Limb (tissue), 2 donors: ENCODE data around the gene LGI4.
"Not testable (repeated sequence)": the region's sequence is repeated elsewhere in the genome, so short reads cannot be mapped to it uniquely, and the experiment has no call there.

Experiments used
- DNase-seq, 2 donors: peaks; one replicate each; pipeline ENCODE4 v3.0.0-alpha.2; 2016; ENCODE audit errors: extremely low spot score in 2 of 2

LGI4 gene

DNA sequence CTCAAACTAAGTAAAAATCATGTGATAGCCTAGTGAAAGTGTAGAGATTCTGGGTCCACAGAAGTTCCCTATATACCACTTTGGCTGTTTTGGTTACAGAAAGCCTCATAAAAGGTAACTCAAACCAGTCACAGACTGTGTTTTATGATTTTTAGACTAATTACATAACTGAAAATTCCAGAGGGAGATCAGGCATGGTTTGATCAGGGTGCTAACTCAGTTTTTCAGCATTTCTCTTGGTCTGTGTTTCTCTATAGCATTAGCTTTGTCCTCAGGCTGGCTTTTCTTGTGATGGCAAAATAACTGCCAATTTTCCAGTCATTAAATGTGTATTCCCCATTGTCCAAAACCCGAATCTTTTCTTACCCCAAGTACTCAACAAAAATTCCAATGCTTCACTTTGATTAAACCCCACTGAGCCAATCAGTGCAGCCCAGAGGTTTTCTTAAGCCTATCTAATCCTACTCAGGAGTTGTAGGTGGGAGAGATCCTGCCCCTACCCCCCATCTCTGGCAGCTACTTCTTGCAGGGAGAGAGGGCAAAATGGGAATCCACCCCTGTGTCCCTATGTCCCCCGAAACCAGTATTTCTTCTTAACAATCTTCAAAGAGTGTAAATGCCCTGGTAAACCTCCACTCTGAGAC lies 27.8 kb downstream of the LGI4 start:
- no peak for DNase-seq

GRCh38 chr19:35106291-35106583 lies 28.6 kb downstream of the LGI4 start:
- DNase-seq, result no peak

DNA sequence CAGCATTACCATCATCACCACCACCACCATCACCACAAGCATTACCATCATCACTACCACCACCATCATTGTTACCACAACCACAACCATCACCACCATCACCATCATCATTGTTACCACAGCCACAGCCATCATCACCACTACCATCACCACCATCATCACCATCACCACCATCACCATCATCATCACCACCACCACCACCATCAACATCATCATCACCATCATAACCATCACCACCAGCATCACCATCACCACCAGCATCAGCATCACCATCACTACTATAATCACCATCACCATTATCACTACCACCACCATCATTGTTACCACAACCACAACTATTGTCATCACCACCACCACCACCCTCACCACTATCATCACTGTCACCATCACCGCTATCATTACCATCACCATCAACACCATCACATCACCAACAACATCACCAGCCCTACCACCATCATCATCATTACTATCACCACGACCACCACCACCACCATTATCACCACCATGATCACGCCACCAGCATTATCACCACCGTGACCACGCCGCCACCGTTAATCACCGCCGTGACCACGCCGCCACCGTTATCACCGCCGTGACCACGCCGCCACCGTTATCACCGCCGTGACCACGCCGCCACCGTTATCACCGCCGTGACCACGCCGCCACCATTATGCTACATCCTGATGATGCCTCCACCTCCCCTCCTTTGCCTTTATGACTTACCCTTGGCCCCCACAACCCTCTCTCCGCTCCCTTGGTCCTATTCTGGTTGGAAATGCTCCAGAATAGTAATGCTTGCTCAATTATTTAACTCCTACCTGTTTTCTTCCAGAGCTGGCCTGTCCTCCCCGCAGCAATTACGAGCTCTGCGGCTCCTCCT lies 29.2 kb downstream of the LGI4 start:
- DNase-seq, result no peak

DNA sequence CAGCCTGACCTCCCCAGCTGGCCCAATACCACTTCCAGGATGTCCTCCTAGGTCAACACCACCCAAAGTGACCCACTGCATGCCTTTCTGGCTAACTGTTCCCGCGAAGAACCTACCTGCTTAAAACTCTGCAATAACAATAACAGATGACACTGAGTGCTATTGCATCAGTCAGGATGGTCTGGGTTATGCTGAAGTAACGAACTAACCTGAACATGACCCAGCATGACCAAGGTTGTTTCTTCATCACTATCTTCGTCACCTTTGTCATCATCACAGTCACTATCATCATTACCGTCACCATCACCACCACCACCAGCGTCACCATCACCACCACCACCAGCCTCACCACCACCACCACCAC lies 29.8 kb downstream of the LGI4 start:
- no peak for DNase-seq

GRCh38 chr19:35104361-35104760 lies 30.5 kb downstream of the LGI4 start:
- no peak for DNase-seq

GRCh38 chr19:35103614-35104013 lies 31.2 kb downstream of the LGI4 start:
- not testable (repeated sequence) for DNase-seq

DNA sequence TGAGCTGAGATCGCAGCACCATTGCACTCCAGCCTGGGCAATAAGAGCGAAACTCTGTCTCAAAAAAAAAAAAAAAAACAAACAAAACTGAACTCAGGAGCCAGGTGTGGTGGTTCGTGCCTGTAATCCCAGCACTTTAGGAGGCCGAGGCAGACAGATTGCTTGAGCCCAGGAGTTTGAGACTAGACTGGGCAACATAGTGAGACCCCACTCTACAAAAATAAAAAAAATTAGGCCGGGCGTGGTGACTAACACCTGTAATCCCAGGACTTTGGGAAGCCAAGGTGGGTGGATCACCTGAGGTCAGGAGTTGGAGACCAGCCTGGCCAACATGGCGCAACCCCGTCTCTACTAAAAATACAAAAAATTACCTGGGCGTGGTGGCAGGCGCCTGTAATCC lies 32.9 kb downstream of the LGI4 start:
- not testable (repeated sequence) for DNase-seq

GRCh38 chr19:35100588-35101533 lies 34.0 kb downstream of the LGI4 start:
- no peak for DNase-seq

DNA sequence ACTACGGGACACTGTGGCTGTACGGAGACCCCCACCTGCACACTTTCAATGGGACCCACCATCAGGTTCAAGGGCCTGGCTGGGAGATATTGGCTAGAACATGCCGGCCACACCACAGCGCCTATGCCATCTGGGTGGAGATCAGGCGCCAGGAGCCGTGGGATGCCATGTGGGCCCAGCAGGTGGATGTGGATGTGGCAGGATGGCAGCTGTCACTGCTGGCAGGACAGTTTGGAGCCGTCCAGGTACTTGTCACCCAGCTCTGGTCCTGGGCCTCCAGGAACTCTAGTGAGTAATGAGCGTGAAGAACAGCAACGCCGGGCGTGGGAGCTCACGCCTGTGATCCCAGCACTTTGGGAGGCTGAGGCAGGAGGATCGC lies 35.0 kb downstream of the LGI4 start:
- no peak for DNase-seq

GRCh38 chr19:35099155-35099896 lies 35.5 kb downstream of the LGI4 start:
- no peak for DNase-seq

DNA sequence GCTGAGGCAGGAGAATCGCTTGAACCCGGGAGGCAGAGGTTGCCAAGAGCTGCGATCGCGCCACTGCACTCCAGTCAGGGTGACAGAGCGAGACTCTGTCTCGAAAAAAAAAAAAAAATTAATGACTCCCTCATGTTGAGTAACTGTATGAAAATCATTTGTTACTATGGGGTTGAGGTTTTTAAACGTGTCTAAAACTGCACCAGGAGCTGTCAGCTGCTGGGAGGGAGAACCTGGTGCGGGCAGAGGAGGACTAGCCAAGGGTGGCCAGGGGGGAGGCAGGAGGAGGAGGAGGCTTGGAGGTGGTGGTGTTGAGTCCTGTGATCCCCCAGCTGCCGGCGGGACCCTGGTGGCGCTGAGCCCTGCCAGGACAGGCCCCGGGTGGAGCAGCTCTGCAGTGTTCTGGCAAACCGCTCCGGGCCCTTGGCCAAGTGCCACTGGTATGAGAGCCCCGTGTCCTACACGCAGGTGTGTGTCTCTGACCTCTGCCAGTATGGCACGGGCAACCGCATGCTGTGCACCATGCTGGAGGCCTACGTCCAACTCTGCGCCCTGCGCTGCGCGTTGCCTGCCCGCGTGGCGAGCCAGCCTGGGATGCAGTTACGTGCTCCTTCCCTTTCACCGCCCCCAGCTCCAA lies 36.3 kb downstream of the LGI4 start:
- DNase-seq, result no peak

DNA sequence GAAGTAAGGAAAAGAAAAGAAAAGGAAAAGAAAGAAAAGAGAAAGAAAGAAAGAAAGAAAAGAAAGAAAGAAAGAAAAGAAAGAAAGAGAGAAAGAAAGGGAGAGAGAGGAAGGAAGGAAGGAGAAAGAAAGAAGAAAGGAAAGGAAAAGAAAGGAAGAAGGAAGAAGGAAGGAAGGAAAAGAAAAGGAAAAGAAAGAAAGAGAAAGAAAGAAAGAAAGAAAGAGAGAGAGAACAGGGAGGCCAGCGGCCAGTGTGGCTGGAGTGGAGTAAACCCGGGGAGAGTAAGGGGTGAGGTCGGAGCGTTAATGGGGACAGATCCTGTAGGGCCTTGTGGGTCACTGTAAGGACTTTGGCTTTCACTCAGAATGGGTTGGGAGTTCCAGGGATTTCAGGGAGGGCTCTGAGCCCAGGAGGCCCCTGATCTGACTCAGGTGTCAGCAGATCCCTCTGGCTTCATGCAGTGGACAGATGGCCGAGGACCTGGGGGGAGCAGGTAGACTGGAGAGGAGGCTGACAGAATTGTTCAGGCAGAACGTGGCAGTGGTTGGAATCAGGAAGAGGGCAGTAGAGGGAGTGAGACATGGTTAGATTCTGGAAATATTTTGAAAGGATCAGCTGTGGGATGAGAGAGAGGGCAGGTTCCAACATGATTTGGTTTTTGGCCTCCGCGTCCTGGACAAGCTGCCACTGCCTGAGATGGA lies 39.0 kb downstream of the LGI4 start:
- no peak for DNase-seq

DNA sequence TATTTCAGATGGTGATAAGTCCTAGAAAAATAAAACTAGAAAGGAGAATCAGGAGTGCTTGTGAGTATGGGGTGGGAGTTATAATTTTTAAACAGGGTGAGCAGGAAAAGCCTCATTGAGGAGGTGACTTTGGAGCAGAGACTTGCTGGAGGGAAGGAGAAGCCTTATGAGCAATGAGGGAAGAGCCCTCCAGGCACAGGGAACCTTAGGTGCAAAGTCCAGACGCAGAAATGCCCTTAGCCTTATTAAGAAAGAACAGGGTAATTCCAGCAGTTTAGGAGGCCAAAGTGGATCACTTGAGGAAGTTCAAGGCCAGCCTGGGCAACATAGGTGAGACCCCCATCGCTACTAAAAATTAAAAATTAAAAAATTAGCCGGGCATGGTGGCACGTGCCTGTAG lies 40.2 kb downstream of the LGI4 start:
- no peak for DNase-seq

DNA sequence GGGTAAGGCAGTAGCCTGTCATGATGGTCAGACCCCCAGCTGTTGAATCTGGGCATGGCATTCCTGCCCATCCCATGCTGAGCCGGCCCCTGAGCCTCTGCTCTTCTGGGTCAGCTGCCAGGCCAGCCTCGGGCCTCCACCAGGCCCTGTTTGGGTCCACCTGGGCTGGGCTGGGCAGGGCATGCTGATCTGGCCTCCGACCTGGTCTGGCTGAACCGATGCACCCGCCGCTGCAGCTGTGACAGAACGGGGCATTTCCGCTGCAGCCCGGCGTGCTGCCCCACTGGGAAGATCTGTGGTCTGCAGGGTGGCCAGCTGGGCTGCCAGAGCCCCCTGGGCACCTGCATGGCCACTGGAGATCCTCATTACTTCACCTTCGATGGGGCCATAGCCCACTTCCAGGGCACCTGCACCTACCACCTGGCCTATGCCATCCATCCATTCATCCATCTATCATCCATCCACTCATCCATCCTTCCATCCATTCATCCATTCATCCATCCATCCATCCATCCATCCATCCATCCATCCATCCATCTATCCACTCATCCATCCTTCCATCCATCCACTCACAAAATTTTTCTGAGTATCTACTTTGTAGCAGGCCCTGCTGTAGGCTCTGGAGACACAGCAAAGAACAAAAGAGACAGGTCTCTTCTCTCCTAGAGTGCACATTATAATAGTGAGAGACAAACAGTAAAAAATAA lies 40.8 kb downstream of the LGI4 start:
- no peak for DNase-seq

DNA sequence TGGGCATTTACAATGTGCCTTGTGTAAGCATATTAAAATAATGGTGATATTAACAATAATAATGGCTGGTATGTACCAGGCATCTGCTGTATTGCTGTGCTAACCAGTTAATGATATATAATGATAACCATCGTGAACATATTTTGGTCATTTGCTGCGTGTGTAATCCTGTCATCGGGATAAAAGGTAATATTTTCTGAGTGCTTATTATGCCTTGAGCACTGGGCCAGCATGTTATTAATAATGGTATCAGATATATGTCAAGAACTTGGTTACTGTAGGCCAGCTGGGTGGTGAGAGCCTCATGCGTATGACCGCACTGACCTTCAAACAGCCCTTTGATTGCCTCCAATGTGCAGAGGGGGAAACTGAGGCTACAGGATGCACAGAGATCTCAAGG lies 41.4 kb downstream of the LGI4 start:
- no peak for DNase-seq

DNA sequence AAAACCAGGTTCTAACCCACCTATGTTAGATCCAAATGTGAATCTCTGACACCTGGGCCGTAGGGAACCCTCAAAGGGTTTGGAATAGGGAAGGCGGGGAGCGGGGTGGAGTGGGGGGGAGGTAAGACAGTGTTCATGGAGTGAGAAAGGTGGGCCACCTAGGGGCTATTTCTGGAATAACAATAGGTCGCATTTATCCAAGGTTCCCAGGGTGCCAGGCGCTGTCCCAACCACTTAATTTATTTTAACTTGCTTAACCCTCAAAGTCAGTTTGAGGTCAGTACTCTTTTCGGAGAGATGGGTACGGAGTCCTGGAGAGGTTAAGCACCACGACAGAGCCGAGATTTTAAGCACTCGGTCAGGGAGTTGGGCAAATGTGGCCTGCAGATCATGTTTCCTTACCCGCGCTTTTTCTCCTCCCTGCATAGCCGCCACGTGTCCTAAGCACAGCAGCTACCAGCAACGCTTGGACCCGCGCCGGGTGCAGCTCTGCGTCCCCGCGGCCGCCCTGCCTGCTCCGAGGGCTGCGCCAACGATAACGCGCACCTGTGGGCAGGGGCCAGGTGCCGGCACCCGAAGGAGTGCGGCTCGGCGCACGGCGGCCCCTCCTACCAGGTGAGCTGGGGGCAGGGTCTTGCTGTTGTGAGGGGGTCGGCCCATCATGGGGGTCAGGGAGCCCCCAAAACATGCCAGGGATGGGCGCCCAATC lies 44.2 kb downstream of the LGI4 start:
- DNase-seq, result peak; percentile 55 to 69

- no peak for DNase-seq
These were observed 44.7 kb downstream of the LGI4 start for GRCh38 chr19:35090160-35090505.

DNA sequence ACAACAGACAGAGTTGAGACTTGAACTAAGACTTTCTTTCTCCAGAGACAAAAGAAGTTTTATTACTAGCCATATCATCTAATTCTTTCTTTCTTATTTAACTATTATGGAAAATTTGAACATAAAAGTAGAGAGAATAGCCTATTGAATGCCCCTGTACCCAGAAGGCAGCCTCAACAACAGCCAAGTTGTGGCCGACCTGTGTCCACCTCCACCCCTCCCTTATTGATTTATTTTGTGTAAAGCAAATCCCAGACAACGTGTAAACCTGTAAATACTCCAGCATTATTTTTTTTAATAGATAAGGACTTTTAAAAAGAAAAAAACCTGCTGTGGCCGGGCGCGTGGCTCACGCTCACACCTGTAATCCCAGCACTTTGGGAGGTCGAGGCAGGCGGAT lies 45.3 kb downstream of the LGI4 start:
- DNase-seq, result no peak
